Pancreas (tissue), 10 donors: ENCODE data around the gene KLRK1. TPM values are rescaled to one million over a fixed set of nuclear protein-coding genes. Genes with fewer than 3 reads are reported as not detected.
"Not testable (repeated sequence)": the region's sequence is repeated elsewhere in the genome, so short reads cannot be mapped to it uniquely, and the experiment has no call there.

Experiments used
- ATAC-seq, 4 donors: fragments of 200-7000 bp; cut with Tn5 transposase; one replicate each; pipeline versions ENCODE4 v1.8.0 to v1.9.1; 2020; ENCODE audit warnings: mild to moderate bottlenecking in 4 of 4, moderate library complexity in 4 of 4
- DNase-seq, 6 donors: peaks; one replicate each; pipeline ENCODE4 v3.0.0-alpha.2; 2020
- FAIRE-seq: peaks from 2 replicates; lab custom pipeline; 2012; peaks lifted over from hg19 to GRCh38; lab: Jason Lieb, UNC
- H3K27ac ChIP-seq, 4 donors: fragments of 200-600 bp; sonication (generic); 1 replicate in 3 of 4; 2 replicates in 1 of 4; pipeline versions ENCODE4 v1.5.0 to v1.8.0; 2020
- H3K27me3 ChIP-seq, 4 donors: fragments of 200-600 bp; one replicate each; pipeline ENCODE4 v1.8.0; 2021
- H3K36me3 ChIP-seq, 3 donors: fragments of 200-600 bp; sonication (generic) in 1 of 3; one replicate each; pipeline versions ENCODE4 v1.5.0 to v1.8.0; 2020 to 2021
- H3K4me1 ChIP-seq, 3 donors: fragments of 200-600 bp; one replicate each; pipeline ENCODE4 v1.8.0; 2021
- H3K4me3 ChIP-seq, 4 donors: fragments of 200-600 bp; sonication (generic) in 2 of 4; one replicate each; pipeline versions ENCODE4 v1.5.0 to v1.8.0; 2020 to 2021
- H3K9me3 ChIP-seq, 4 donors: fragments of 200-600 bp; one replicate each; pipeline ENCODE4 v1.8.0; 2021
- WGBS, 2 donors: extraction: QIAGEN DNeasy Blood & Tissue Kit; methylation state at CpG; one replicate each; pipeline ENCODE4 v1.1.7; 2013; 5-methylcytosine and 5-hydroxymethylcytosine counted together
- intact Hi-C, 3 donors: fragments of 100-400 bp; cut with DNase I; formaldehyde crosslinking; loops; one replicate each; pipeline versions ENCODE4 v1.11.1 to v1.14.2; 2022
- polyA plus RNA-seq, 2 donors: library from polyadenylated mRNA; stranded (reverse); fragments of 200-250 nt; gene quantifications; one replicate each; pipeline ENCODE4 v1.2.3, GENCODE V29; 2013
- total RNA-seq, 6 donors: library from RNA; stranded (reverse); fragmentation: NEBNext Ultra II Directional in 4 of 6; extraction: Animal tissue kit (Norgen Biotek cat#: 25700) in 4 of 6; gene quantifications; one replicate each; pipeline versions ENCODE4 v1.2.1 to v1.2.4, GENCODE V29; 2021 to 2023
- TF ChIP-seq, protein P1 (sequence below), 4 donors: fragments of 200-600 bp; sonication (generic) in 3 of 4; IDR thresholded peaks; one replicate each; pipeline versions ENCODE4 v1.5.0 to v1.8.0; 2021; ENCODE audit warnings: antibody characterized with exemption in 4 of 4
- donor health status: healthy with polysubstance abuse.
- donor health status: DM: no; HTN: no; CAD: no; lungs with moderate emphysema.
- donor health status: DM: no; HTN: no; CAD: no.
- donor health status: control.
- donor health status: control.
- donor health status: Bipolar disorder and iron deficiency.
- donor health status: DM: yes; HTN: yes; CAD: no.
- donor health status: DM: no; HTN: no; CAD: no.
- donor health status: DM: no; HTN: no; CAD: no.
- donor health status: DM: yes; HTN: yes; CAD: no.

Gene KLRK1
- total RNA-seq (1 to 10 TPM in 2 of 6 donors, under 1 TPM in 3, not detected in 1; 0.32 to 1.1 (median 0.69) TPM), polyA plus RNA-seq (under 1 TPM; 0.57 to 0.92 TPM)

DNA sequence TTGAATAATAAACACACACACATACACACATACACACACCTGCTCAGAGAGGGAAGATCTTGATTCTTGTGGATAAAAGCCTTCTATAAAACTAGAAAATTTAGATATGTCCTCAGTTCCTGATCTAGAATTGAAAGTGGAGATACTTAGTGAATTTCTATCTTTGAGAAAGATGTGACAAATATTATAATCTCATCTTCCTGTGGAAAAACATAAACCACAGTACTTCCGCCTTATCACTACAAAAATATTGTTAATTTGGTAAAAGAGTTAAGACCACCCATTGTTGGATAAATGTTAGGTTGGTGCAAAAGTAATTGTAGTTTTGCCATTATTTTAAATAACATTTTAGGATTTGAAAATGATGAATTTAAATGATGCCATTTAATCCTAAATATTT lies at the start of gene KLRK1:
Gene KLRK1 (minus strand): TSS at position 138 of the 400 bp plus-strand sequence. CDS start 1,231 bp downstream, outside the sequence.
- intact Hi-C loops = no loop called here
- H3K27me3 ChIP-seq = no peaks in the 10 kb centered on the region
- no peaks in the 10 kb centered on the region for H3K9me3 ChIP-seq
- FAIRE-seq = no peak
- H3K4me3 ChIP-seq = no peak within 1 kb of the TSS
- ATAC-seq = no peak
- H3K27ac ChIP-seq = no peak within 1 kb of the TSS
- H3K4me1 ChIP-seq = no peaks in the 10 kb centered on the region
- no peaks in the 10 kb centered on the region for H3K36me3 ChIP-seq
- 78 to 81% methylated on average over 1 of the region's 1 CpG for WGBS, 2 donors
- TF ChIP-seq, protein P1, sequence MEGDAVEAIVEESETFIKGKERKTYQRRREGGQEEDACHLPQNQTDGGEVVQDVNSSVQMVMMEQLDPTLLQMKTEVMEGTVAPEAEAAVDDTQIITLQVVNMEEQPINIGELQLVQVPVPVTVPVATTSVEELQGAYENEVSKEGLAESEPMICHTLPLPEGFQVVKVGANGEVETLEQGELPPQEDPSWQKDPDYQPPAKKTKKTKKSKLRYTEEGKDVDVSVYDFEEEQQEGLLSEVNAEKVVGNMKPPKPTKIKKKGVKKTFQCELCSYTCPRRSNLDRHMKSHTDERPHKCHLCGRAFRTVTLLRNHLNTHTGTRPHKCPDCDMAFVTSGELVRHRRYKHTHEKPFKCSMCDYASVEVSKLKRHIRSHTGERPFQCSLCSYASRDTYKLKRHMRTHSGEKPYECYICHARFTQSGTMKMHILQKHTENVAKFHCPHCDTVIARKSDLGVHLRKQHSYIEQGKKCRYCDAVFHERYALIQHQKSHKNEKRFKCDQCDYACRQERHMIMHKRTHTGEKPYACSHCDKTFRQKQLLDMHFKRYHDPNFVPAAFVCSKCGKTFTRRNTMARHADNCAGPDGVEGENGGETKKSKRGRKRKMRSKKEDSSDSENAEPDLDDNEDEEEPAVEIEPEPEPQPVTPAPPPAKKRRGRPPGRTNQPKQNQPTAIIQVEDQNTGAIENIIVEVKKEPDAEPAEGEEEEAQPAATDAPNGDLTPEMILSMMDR (IDR thresholded peaks at IDR 0.05) = no peak
- DNase-seq = no peak

DNA sequence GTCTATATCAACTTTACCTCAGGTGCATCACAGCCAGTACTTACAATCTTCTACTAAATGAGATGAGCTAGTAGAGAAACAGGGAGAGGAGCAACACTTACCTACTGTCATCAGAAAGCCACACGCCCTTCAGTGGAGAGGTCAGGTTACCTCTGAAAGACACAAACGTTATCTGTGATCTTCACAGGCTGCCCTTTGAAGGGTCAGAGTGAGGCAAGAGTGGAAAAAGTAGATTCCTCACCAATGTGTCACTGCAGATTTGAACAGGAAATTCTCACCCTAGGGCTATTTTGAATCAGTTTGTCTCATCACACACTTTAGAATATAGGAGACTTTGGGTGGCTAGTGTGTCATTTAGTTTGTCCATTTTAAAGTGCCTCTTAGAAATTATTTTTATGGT lies 47.8 kb upstream of the KLRK1 start:
- H3K36me3 ChIP-seq, FAIRE-seq, H3K4me3 ChIP-seq, H3K27ac ChIP-seq, H3K4me1 ChIP-seq, intact Hi-C loops, DNase-seq, ATAC-seq, H3K9me3 ChIP-seq, H3K27me3 ChIP-seq: not testable (repeated sequence)
- WGBS, 2 donors = 25 to 53% methylated on average over 1 to 2 of the region's 2 CpGs

DNA sequence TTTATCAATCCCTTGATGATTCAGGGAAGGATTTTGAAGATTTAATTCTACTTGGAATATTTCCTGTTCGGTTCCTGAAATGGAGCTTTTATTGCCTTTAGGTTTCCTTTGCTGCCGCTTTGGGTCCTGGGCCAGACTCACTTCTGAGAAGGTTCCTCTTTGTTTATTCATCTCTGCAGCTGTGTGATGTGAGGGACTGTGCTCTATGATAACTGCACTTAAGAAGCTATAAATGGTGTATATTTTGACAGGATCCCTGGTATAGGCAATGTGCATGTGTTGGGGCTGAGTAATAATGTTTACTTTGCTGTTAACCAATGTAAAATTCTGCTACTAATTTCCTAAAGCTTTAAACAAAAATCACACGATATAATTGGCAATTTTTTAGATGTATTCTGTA lies 46.0 kb upstream of the KLRK1 start, which contains the start of gene KLRC2:
Gene KLRC2 (minus strand): TSS at position 195 of the 400 bp plus-strand sequence. CDS start 24 bp downstream, at position 171.
- intact Hi-C loops, H3K36me3 ChIP-seq, ATAC-seq, DNase-seq, H3K4me3 ChIP-seq, H3K27ac ChIP-seq, H3K27me3 ChIP-seq, H3K4me1 ChIP-seq, H3K9me3 ChIP-seq: not testable (repeated sequence)
- 46 to 59% methylated on average over 3 of the region's 3 CpGs for WGBS, 2 donors
- peak; percentile 20 for FAIRE-seq

DNA sequence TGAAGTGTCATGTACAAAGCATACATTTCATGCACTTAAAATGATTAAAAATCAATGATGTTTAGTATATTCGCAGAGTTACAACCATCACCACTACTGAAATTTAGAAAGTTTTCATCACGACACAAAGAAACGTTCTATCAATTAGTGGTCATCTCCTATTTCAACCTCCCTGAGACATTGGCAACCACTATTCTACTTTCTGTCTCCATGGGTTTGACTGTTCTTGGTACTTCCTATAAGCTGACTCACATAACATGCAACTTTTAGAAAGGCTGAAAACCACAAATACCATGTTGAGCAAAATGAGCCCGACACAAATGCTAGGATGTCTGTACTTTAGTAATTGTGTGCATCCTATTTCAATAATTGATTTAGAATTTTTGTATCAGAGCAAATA lies 40.8 kb upstream of the KLRK1 start:
- ATAC-seq, intact Hi-C loops, H3K4me1 ChIP-seq, H3K36me3 ChIP-seq, H3K4me3 ChIP-seq, H3K9me3 ChIP-seq, H3K27me3 ChIP-seq, FAIRE-seq, H3K27ac ChIP-seq, DNase-seq: not testable (repeated sequence)
- 65 to 71% methylated on average over 4 of the region's 4 CpGs for WGBS, 2 donors

DNA sequence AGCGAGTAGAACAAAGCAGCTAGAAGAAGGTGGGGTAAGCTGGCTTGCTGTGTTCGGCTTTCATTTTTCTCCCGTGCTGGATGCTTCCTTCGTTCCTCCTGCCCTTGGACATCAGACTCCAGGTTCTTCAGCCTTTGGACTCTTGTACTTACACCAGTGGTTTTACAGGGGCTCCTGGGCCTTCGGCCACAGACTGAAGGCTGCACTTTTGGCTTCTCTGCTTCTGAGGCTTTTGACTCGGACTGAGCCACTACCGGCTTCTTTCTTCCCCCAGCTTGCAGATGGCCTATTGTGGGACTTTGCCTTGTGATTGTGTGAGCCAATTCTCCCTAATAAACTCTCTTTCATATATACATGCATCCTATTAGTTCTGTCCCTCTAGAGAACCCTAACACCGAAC lies 36.1 kb upstream of the KLRK1 start:
- DNase-seq, ATAC-seq, H3K4me3 ChIP-seq, H3K36me3 ChIP-seq, H3K27ac ChIP-seq, FAIRE-seq, H3K9me3 ChIP-seq, H3K4me1 ChIP-seq, intact Hi-C loops, H3K27me3 ChIP-seq: not testable (repeated sequence)
- 86 to 88% methylated on average over 7 of the region's 8 CpGs for WGBS, 2 donors

DNA sequence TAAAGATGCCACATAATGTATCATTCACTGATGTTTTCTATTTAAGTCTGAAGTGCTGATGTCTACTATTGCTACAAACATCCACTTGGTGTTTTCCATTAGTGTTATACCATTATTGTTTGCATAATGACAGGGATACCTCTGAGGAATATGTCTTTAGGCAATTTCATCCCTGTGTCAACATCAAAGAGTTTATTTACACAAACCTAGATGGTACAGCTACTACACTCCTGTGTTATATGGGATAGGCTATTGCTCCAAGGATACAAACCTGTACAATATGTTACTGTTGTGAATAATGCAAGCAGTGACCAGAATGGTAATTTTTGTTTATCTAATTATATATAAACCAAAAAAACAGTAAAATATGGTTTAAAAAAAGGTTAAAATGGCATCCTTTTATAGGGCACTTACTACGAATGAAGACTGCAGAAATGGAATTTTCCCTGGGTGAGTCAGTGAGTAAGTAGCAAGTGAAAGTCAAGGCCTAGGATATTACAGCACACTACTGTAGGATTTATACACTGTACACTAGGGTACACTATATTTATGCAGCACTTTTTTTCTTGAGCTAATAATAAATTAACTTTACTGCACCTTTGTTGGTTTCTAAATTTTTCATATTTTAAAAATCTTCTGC lies 34.5 kb upstream of the KLRK1 start:
- FAIRE-seq = peak; percentile 67
- DNase-seq, H3K27ac ChIP-seq, H3K9me3 ChIP-seq, H3K4me1 ChIP-seq, H3K27me3 ChIP-seq, H3K4me3 ChIP-seq, H3K36me3 ChIP-seq, intact Hi-C loops, ATAC-seq: not testable (repeated sequence)
- WGBS, 2 donors = 86% methylated on average over 1 of the region's 1 CpG

DNA sequence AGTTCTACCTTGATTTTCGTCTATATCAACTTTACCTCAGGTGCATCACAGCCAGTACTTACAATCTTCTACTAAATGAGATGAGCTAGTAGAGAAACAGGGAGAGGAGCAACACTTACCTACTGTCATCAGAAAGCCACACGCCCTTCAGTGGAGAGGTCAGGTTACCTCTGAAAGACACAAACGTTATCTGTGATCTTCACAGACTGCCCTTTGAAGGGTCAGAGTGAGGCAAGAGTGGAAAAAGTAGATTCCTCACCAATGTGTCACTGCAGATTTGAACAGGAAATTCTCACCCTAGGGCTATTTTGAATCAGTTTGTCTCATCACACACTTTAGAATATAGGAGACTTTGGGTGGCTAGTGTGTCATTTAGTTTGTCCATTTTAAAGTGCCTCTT lies 32.3 kb upstream of the KLRK1 start:
- 38 to 58% methylated on average over 1 to 2 of the region's 3 CpGs for WGBS, 2 donors
- H3K9me3 ChIP-seq, H3K4me3 ChIP-seq, H3K36me3 ChIP-seq, H3K27me3 ChIP-seq, H3K4me1 ChIP-seq, ATAC-seq, H3K27ac ChIP-seq, FAIRE-seq, DNase-seq, intact Hi-C loops: not testable (repeated sequence)

DNA sequence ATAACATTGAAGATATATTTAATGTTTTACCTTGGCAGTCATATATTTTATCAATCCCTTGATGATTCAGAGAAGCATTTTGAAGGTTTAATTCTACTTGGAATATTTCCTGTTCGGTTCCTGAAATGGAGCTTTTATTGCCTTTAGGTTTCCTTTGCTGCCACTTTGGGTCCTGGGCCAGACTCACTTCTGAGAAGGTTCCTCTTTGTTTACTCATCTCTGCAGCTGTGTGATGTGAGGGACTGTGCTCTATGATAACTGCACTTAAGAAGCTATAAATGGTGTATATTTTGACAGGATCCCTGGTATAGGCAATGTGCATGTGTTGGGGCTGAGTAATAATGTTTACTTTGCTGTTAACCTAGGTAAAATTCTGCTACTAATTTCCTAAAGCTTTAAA lies 30.5 kb upstream of the KLRK1 start, which contains the start of gene KLRC3:
Gene KLRC3 (minus strand): TSS at position 262 of the 400 bp plus-strand sequence. CDS start 45 bp downstream, at position 217.
- 45 to 71% methylated on average over 1 of the region's 1 CpG for WGBS, 2 donors
- H3K27ac ChIP-seq, H3K4me1 ChIP-seq, H3K36me3 ChIP-seq, H3K4me3 ChIP-seq, H3K9me3 ChIP-seq, H3K27me3 ChIP-seq, ATAC-seq, FAIRE-seq, DNase-seq, intact Hi-C loops: not testable (repeated sequence)
